ENCODE data around the gene COL18A1.

COL18A1 gene

GRCh38 chr21:45471525-45472221, 66.7 kb downstream of the COL18A1 start:
- TF ChIP-seq CTCF (conservative IDR thresholded peaks at IDR 0.05; ENCODE audit: control insufficient read depth, insufficient read depth, low read depth, low read length): no peak
- DNase-seq (ENCODE audit: low read depth): peak; percentile 91
- H3K4me3 ChIP-seq (ENCODE audit: control insufficient read depth, low read depth, low read length): peak overlapping the region; percentile 23

- no peak for DNase-seq (ENCODE audit: low read depth)
- no peak overlapping the region for H3K4me3 ChIP-seq (ENCODE audit: control insufficient read depth, low read depth, low read length)
- no peak for TF ChIP-seq CTCF (conservative IDR thresholded peaks at IDR 0.05; ENCODE audit: control insufficient read depth, insufficient read depth, low read depth, low read length)
Observed at GRCh38 chr21:45472445-45473365, 67.7 kb downstream of the COL18A1 start.

GRCh38 chr21:45473496-45474322, 68.7 kb downstream of the COL18A1 start:
- no peak overlapping the region for H3K4me3 ChIP-seq (ENCODE audit: control insufficient read depth, low read depth, low read length)
- DNase-seq (ENCODE audit: low read depth): no peak
- TF ChIP-seq CTCF (conservative IDR thresholded peaks at IDR 0.05; ENCODE audit: control insufficient read depth, insufficient read depth, low read depth, low read length): no peak

DNA sequence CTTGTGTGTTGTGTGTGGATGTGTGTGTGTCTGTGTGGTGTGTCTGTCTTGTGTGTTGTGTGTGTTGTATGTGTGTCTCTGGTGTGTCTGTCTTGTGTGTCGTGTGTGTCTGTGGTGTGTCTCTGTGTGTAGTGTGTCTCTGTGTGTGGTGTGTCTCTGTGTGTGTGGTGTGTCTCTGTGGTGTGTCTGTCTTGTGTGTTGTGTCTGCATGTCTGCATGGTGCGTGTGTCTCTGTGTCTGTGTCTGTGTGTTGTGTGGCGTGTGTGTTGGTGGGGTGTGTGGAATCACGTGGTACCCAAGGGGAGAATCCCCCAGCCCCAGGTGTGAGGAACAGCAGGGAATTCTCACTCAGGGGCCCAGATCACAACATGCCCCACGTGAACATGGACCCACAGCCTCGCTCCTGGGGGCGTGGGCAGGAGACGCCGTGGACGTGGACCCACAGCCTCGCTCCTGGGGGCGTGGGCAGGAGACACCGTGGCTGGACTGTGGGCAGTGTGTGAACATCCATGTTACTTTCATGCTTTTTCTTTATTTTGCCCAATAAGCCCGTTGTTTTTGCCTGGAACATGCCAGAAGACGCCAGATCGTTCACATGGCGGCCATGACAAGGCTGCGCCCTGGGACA, 69.5 kb downstream of the COL18A1 start:
- TF ChIP-seq CTCF (conservative IDR thresholded peaks at IDR 0.05; ENCODE audit: control insufficient read depth, insufficient read depth, low read depth, low read length): no peak
- DNase-seq (ENCODE audit: low read depth): no peak
- no peak overlapping the region for H3K4me3 ChIP-seq (ENCODE audit: control insufficient read depth, low read depth, low read length)

DNA sequence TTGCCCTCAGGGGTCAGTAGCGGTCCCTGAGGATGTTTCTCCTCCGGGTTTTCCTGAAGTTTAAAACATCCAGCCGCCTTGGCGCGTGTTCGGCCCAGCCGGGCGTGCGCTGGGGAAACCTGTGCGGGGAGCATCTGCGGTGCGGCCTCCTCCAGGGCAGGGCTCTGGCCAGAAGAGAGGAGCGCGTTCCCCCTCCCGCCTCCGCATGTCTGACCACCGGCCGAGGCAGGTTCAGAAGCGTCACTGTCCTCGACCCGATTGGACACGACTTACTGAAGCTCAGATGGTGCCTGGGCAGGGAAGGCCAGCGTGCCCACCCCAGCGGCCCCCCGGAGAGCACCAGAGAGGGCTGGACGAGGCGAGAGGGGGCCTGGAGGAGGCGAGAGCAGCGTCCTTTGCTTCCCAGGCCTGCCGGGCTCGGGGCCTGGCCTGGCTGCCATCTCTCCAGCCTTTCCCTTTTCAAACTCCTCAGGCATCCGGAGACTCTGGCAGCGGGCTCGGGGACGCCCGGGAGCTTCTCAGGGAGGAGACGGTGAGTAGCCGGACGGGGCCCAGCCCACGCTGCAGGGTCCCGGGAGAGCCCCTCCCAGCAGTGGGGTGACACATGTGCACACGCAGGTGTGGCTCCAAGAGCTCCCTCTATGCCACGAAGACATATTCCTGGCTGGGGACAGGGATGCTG, 70.2 kb downstream of the COL18A1 start:
- no peak overlapping the region for H3K4me3 ChIP-seq (ENCODE audit: control insufficient read depth, low read depth, low read length)
- no peak for TF ChIP-seq CTCF (conservative IDR thresholded peaks at IDR 0.05; ENCODE audit: control insufficient read depth, insufficient read depth, low read depth, low read length)
- no peak for DNase-seq (ENCODE audit: low read depth)

All from fibroblast of mammary gland (primary cell).